K562 (cell line): ENCODE results near the gene DNAJB13. TPM values are rescaled to one million over a fixed set of nuclear protein-coding genes. Genes with fewer than 3 reads are reported as not detected.

Experiments used
- ATAC-seq: fragments of 200-7000 bp; cut with Tn5 transposase; 3 replicates; pipeline ENCODE4 v1.9.1; 2020; ENCODE audit warnings: moderate library complexity
- BruUV-seq: library from RNA; stranded (reverse); fragments of 400-500 nt; replicated peaks from 2 replicates; lab custom pipeline; 2021; lab: Mats Ljungman, UMichigan
- CTCF ChIA-PET: fragments of 300-600 bp; formaldehyde crosslinking; extraction: SDS; loops from one replicate; lab custom pipeline; 2021; ENCODE audit warnings: low intra/inter-chr PET ratio; lab: Yijun Ruan, JAX
- POLR2A ChIA-PET: fragments of 300-600, 350-650 bp; sonication (Branson Sonifier 250); formaldehyde crosslinking; extraction: SDS; loops from one replicate; lab custom pipeline; 2021; ENCODE audit warnings: antibody characterized with exemption, inconsistent platforms; lab: Yijun Ruan, JAX
- DNase-seq, 4 experiments: peaks; one replicate each; pipeline versions ENCODE4 v3.0.0 to v3.0.0-alpha.2; 2011 to 2018; ENCODE audit warnings: low spot score in 3 of 4, mixed read lengths in 3 of 4; ENCODE audit errors: extremely low read depth in 1 of 4
- FAIRE-seq: peaks from 2 replicates; lab custom pipeline; 2011; peaks lifted over from hg19 to GRCh38; lab: Jason Lieb, UNC
- H2AFZ ChIP-seq: 2 replicates; pipeline ENCODE4 v1.6.0; 2011; ENCODE audit warnings: low read depth, low read length, control low read depth, inconsistent platforms
- H3K27ac ChIP-seq: fragments of 200-600 bp; 3 replicates; pipeline ENCODE4 v1.8.0; 2011; ENCODE audit warnings: low read depth, mild to moderate bottlenecking, control low read depth, inconsistent platforms, low read length, moderate library complexity, mixed read lengths; ENCODE audit errors: extremely low read depth
- H3K27me3 ChIP-seq, 2 experiments: fragments of 300-600 bp in 1 of 2; 2 replicates in 1 of 2; 3 replicates in 1 of 2; pipeline versions ENCODE4 v1.6.0 to v1.8.0; 2011; ENCODE audit warnings: inconsistent platforms in 2 of 2, low read length in 2 of 2, mild to moderate bottlenecking in 1 of 2, mixed read lengths in 1 of 2, moderate library complexity in 1 of 2; ENCODE audit not compliant: control insufficient read depth in 2 of 2, insufficient read depth in 2 of 2
- H3K36me3 ChIP-seq: fragments of 300-600 bp; 3 replicates; pipeline ENCODE4 v1.8.0; 2011; ENCODE audit warnings: mild to moderate bottlenecking, low read length, inconsistent platforms; ENCODE audit not compliant: control insufficient read depth, insufficient read depth
- H3K4me1 ChIP-seq, 2 experiments: fragments of 200-600 bp in 1 of 2; replicated peaks in 1 of 2; 2 replicates in 1 of 2; 3 replicates in 1 of 2; pipeline versions ENCODE4 v1.5.1 to v1.8.0; 2011; ENCODE audit warnings: inconsistent platforms in 2 of 2, low read length in 2 of 2, mild to moderate bottlenecking in 1 of 2, mixed read lengths in 1 of 2, moderate library complexity in 1 of 2; ENCODE audit not compliant: control insufficient read depth in 2 of 2, insufficient read depth in 2 of 2
- H3K4me2 ChIP-seq: 2 replicates; pipeline ENCODE4 v1.6.1; 2011; ENCODE audit warnings: low read length, control low read depth, inconsistent platforms, mixed read lengths; ENCODE audit not compliant: insufficient read depth
- H3K4me3 ChIP-seq: fragments of 200-600 bp; sonication (generic), shearing (Covaris generic); 2 replicates; pipeline ENCODE4 v1.5.1; 2016; ENCODE audit warnings: control low read depth, inconsistent platforms
- H3K79me2 ChIP-seq: fragments of 200-600 bp; 3 replicates; pipeline ENCODE4 v1.8.0; 2011; ENCODE audit warnings: low read length, inconsistent platforms; ENCODE audit not compliant: control insufficient read depth, insufficient read depth
- H3K9ac ChIP-seq, 2 experiments: 2 replicates each; pipeline versions ENCODE4 v1.6.0 to v1.6.1; 2011; ENCODE audit warnings: low read depth in 2 of 2, low read length in 2 of 2, control low read depth in 1 of 2, inconsistent platforms in 1 of 2, mild to moderate bottlenecking in 1 of 2, mixed read lengths in 1 of 2; ENCODE audit not compliant: insufficient read depth in 1 of 2
- H3K9me1 ChIP-seq: one replicate; pipeline ENCODE4 v1.6.0; 2011; ENCODE audit warnings: inconsistent platforms, mild to moderate bottlenecking, low read length, moderate library complexity; ENCODE audit not compliant: control insufficient read depth, insufficient read depth
- H3K9me3 ChIP-seq: replicated peaks from 2 replicates; pipeline ENCODE4 v1.5.1; 2011; ENCODE audit warnings: low read depth, low read length, inconsistent platforms; ENCODE audit not compliant: control insufficient read depth, insufficient read depth
- H4K20me1 ChIP-seq: replicated peaks from 2 replicates; pipeline ENCODE4 v1.6.1; 2011; ENCODE audit warnings: low read length, inconsistent platforms, mixed read lengths; ENCODE audit not compliant: control insufficient read depth, insufficient read depth
- ATF1 ChIP-seq, 2 experiments: fragments of 450-650 bp in 1 of 2; IDR thresholded peaks; 2 replicates each; pipeline ENCODE4 v1.6.1; 2016; ENCODE audit warnings: missing compliant biosample characterization in 1 of 2, missing genetic modification characterization in 1 of 2
- DIDO1 ChIP-seq: fragments of 450-650 bp; IDR thresholded peaks from 2 replicates; pipeline ENCODE4 v1.6.1; 2016; ENCODE audit warnings: low read depth, missing biosample characterization, missing genetic modification characterization
- IRF2 ChIP-seq: sonication (generic); formaldehyde crosslinking; IDR thresholded peaks from 2 replicates; pipeline ENCODE4 v1.8.1; 2022; ENCODE audit warnings: mild to moderate bottlenecking, missing genetic modification reagents
- RBM34 ChIP-seq: fragments of 200-400 bp; formaldehyde crosslinking; IDR thresholded peaks from 2 replicates; pipeline ENCODE4 v1.6.1; 2018; ENCODE audit warnings: low read length, borderline replicate concordance; ENCODE audit not compliant: insufficient read depth
- RFX1 ChIP-seq: fragments of 450-650 bp; IDR thresholded peaks from 2 replicates; pipeline ENCODE4 v1.6.1; 2016; ENCODE audit warnings: mild to moderate bottlenecking, moderate library complexity
- WGBS: fragments of 100-300 bp; shearing (Covaris generic); methylation state at CpG from one replicate; pipeline ENCODE4 v1.1.6; 2016; ENCODE audit warnings: low coverage, mixed read lengths; ENCODE audit not compliant: insufficient coverage; ENCODE audit errors: missing lambda C conversion rate; 5-methylcytosine and 5-hydroxymethylcytosine counted together
- in situ Hi-C: fragments of 300-500 bp; cut with MboI; formaldehyde crosslinking; loops from 4 replicates; pipeline ENCODE4 v1.15.0; 2018; ENCODE audit warnings: inconsistent platforms, mixed read lengths
- intact Hi-C: fragments of 100-400 bp; cut with micrococcal nuclease; formaldehyde crosslinking; loops from 2 replicates; pipeline ENCODE4 v1.14.2; 2022
- polyA plus RNA-seq, 8 experiments: library from polyadenylated mRNA; depleted of rRNA in 4 of 8; stranded (reverse) in 5 of 8; unstranded in 3 of 8; fragments of >200 nt; fragmentation: Nextera tagmentation in 2 of 8; fragmentation: Illumina TruSeq in 1 of 8; extraction: Ambion mirVana in 2 of 8; extraction: Trizol in 1 of 8; gene quantifications; 2 replicates each; pipeline versions ENCODE4 v1.2.1 to v1.2.3, GENCODE V29; 2011 to 2014; ENCODE audit warnings: inconsistent platforms in 1 of 8, missing spikeins in 1 of 8
- total RNA-seq, 7 experiments: library from RNA; depleted of rRNA in 6 of 7; stranded (reverse); fragments of >200 nt in 6 of 7; fragmentation: Illumina TruSeq in 2 of 7; extraction: Trizol in 2 of 7; gene quantifications; 2 replicates each; pipeline versions ENCODE4 v1.2.1 to v1.2.3, GENCODE V29; 2011 to 2021; ENCODE audit warnings: low replicate concordance in 1 of 7
- TF ChIP-seq, protein P1 (sequence below): fragments of 250-450 bp; sonication (Bioruptor Pico); IDR thresholded peaks from 2 replicates; pipeline ENCODE4 v1.8.0; 2021; ENCODE audit warnings: mild to moderate bottlenecking, moderate library complexity
- TF ChIP-seq, protein P2 (sequence below): sonication (generic); formaldehyde crosslinking; IDR thresholded peaks from 2 replicates; pipeline ENCODE4 v1.8.0; 2022; ENCODE audit warnings: mild to moderate bottlenecking, missing genetic modification reagents

DNAJB13 gene
- total and polyA plus RNA-seq, 9 of the 15 experiments (the other 6 are each of a cell fraction or from before 2014, with no cell fraction given), result 0.14 TPM; not detected in 8

DNA sequence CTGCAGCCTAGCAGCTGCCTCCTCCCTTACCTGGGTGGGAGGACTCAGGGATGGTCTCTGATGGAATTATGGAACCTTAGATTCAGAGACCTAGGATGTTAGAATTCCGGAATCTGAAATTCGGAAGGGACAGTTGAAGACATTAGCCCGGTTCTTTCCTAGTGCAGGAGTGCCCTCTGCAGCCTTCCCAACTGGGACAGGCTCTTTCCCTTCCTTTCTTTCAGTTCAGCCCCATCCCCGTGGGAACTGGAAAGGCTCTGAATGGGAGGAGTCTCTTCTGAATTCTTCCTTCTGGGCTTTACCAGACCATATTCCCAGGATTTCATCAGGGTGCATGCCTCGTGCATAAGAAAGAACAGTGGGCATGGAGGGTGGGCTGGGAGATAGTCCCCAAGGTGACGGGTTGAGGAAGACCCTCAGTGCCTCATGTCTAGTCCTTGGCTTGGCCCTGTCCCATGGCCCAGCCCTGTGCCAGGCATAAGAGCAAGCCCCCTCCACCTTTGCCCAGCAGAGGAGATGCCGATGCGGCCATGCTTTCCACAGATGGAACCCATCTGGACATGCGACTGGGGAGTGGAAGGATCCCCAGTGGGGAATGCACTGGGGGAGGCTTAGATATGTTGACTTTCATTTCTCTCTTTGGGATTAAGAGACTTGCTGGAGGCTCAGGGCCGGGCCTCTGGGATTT, 14.4 kb downstream of the DNAJB13 start:
- no peak for FAIRE-seq
- intact Hi-C loops, result loop anchor here (2.0 kb wide), 2 partner anchors 290 to 484 kb away; no protein-coding TSS in a partner anchor
- Histone ChIP-seq H3K4me2 (no peak overlapping the region), H3K9me1 (no peaks in the 10 kb centered on the region), H3K9me3 (no peaks in the 10 kb centered on the region), H3K79me2 (no peaks in the 10 kb centered on the region), H4K20me1 (no peaks in the 10 kb centered on the region), H2AFZ (no peak overlapping the region), H3K9ac (no peak overlapping the region)
- CTCF ChIA-PET, result interaction anchor here (1.2 to 2.8 kb wide), 2 partner anchors 125 to 484 kb away, joined by 5 to 14 read pairs; no protein-coding TSS in a partner anchor
- WGBS, result 29% methylated on average over 10 of the region's 10 CpGs
- BruUV-seq, result no TSS peak
- TF ChIP-seq RBM34, result no peak
- 0 out of 2 replicates have a peak, but pooled peaks have one; percentile 14 for TF ChIP-seq IRF2
- TF ChIP-seq, all 486 proteins: peak for 1
- no peak overlapping the region for H3K4me3 ChIP-seq
- no peaks in the 10 kb centered on the region; a peak in 1 of 5 replicates for H3K27me3 ChIP-seq
- H3K27ac ChIP-seq, result no peak overlapping the region
- POLR2A ChIA-PET, result interaction anchor here (1.0 to 1.8 kb wide), 2 partner anchors 11 to 13 kb away, joined by 3 to 5 read pairs; no protein-coding TSS in a partner anchor
- in situ Hi-C loops, result loop anchor here (10.0 kb wide), 1 partner anchor 490 kb away; no protein-coding TSS in a partner anchor
- ATAC-seq (no peak), DNase-seq (no peak)
- H3K36me3 ChIP-seq, result no peaks in the 10 kb centered on the region
- peaks cover 7 to 13% of the 10 kb centered on the region in 2 experiments; a peak in 3 of 5 replicates for H3K4me1 ChIP-seq

DNA sequence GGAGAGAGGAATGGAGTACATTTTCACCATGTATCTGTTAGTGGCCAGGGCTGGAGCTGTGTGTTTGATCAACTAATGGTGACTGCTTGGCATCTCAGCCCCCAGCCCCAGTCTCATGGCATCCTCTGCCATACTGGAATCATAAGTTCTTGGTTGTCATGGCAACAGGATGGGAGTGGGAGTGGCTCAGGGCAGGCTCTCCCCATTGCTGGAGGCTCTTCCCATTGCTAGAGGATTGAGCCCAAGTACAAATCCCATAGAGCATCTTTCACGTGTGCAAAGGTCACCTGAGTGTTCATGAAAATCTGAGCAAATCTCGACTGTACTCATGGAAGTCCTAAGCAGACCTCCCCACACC, 14.9 kb downstream of the DNAJB13 start:
- peaks cover 11 to 16% of the 10 kb centered on the region in 2 experiments; a peak in 3 of 5 replicates for H3K4me1 ChIP-seq
- no peaks in the 10 kb centered on the region for H4K20me1 ChIP-seq
- no peaks in the 10 kb centered on the region for H3K36me3 ChIP-seq
- no peak overlapping the region for H3K4me2 ChIP-seq
- FAIRE-seq (no peak), DNase-seq (peak in 1 of 4 experiments; percentile 41), ATAC-seq (no peak)
- no peak overlapping the region for H3K9ac ChIP-seq
- H2AFZ ChIP-seq, result no peak overlapping the region
- CTCF ChIA-PET, result interaction anchor here (2.8 kb wide), 1 partner anchor 124 kb away, joined by 14 read pairs; no protein-coding TSS in a partner anchor
- in situ Hi-C loops, result loop anchor here (10.0 kb wide), 1 partner anchor 489 kb away; no protein-coding TSS in a partner anchor
- WGBS, result 2% methylated on average over 2 of the region's 2 CpGs
- no peak overlapping the region for H3K27ac ChIP-seq
- H3K9me1 ChIP-seq, result no peaks in the 10 kb centered on the region
- H3K4me3 ChIP-seq, result no peak overlapping the region
- no peaks in the 10 kb centered on the region for H3K79me2 ChIP-seq
- H3K27me3 ChIP-seq, result no peaks in the 10 kb centered on the region; a peak in 1 of 5 replicates
- no peaks in the 10 kb centered on the region for H3K9me3 ChIP-seq
- intact Hi-C loops, result loop anchor here (2.0 kb wide), 2 partner anchors 289 to 483 kb away; no protein-coding TSS in a partner anchor
- POLR2A ChIA-PET, result interaction anchor here (1.8 to 3.1 kb wide), 2 partner anchors 10 to 15 kb away, joined by 5 to 27 read pairs; partner anchors contain the start of gene UCP2
- BruUV-seq, result no TSS peak
- TF ChIP-seq, protein P1, sequence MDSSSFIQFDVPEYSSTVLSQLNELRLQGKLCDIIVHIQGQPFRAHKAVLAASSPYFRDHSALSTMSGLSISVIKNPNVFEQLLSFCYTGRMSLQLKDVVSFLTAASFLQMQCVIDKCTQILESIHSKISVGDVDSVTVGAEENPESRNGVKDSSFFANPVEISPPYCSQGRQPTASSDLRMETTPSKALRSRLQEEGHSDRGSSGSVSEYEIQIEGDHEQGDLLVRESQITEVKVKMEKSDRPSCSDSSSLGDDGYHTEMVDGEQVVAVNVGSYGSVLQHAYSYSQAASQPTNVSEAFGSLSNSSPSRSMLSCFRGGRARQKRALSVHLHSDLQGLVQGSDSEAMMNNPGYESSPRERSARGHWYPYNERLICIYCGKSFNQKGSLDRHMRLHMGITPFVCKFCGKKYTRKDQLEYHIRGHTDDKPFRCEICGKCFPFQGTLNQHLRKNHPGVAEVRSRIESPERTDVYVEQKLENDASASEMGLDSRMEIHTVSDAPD (CRISPR knock-in tag), result no peak
- TF ChIP-seq DIDO1, result no peak
- TF ChIP-seq RFX1, result peak; percentile 94
- TF ChIP-seq, protein P2, sequence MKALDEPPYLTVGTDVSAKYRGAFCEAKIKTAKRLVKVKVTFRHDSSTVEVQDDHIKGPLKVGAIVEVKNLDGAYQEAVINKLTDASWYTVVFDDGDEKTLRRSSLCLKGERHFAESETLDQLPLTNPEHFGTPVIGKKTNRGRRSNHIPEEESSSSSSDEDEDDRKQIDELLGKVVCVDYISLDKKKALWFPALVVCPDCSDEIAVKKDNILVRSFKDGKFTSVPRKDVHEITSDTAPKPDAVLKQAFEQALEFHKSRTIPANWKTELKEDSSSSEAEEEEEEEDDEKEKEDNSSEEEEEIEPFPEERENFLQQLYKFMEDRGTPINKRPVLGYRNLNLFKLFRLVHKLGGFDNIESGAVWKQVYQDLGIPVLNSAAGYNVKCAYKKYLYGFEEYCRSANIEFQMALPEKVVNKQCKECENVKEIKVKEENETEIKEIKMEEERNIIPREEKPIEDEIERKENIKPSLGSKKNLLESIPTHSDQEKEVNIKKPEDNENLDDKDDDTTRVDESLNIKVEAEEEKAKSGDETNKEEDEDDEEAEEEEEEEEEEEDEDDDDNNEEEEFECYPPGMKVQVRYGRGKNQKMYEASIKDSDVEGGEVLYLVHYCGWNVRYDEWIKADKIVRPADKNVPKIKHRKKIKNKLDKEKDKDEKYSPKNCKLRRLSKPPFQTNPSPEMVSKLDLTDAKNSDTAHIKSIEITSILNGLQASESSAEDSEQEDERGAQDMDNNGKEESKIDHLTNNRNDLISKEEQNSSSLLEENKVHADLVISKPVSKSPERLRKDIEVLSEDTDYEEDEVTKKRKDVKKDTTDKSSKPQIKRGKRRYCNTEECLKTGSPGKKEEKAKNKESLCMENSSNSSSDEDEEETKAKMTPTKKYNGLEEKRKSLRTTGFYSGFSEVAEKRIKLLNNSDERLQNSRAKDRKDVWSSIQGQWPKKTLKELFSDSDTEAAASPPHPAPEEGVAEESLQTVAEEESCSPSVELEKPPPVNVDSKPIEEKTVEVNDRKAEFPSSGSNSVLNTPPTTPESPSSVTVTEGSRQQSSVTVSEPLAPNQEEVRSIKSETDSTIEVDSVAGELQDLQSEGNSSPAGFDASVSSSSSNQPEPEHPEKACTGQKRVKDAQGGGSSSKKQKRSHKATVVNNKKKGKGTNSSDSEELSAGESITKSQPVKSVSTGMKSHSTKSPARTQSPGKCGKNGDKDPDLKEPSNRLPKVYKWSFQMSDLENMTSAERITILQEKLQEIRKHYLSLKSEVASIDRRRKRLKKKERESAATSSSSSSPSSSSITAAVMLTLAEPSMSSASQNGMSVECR (CRISPR knock-in tag), result no peak
- no peak for TF ChIP-seq ATF1 (CRISPR knock-in tag; IDR thresholded peaks at IDR 0.05)
- no peak for TF ChIP-seq ATF1 (tag; IDR thresholded peaks at IDR 0.05)
